Adrenal gland (tissue), 12 donors: ENCODE data around the gene ENOX1. TPM values are rescaled to one million over a fixed set of nuclear protein-coding genes. Genes with fewer than 3 reads are reported as not detected.
A peak's percentile ranks its signal among the peaks of the same experiment; 100 is the strongest.

Experiments used
- DNase-seq, 7 donors: peaks; one replicate each; pipeline ENCODE4 v3.0.0-alpha.2; 2019 to 2020
- H3K27ac ChIP-seq, 5 donors: fragments of 200-600 bp; sonication (generic) in 4 of 5; 1 replicate in 3 of 5; 2 replicates in 2 of 5; pipeline versions ENCODE4 v1.5.1 to v1.8.0; 2016 to 2020; ENCODE audit warnings: mild to moderate bottlenecking in 1 of 5
- H3K27me3 ChIP-seq: fragments of 200-600 bp; 2 replicates; pipeline ENCODE4 v1.8.0; 2021
- H3K36me3 ChIP-seq, 2 donors: fragments of 200-600 bp; replicated peaks in 1 of 2; 1 replicate in 1 of 2; 2 replicates in 1 of 2; pipeline versions ENCODE4 v1.5.1 to v1.8.0; 2018 to 2022
- H3K4me1 ChIP-seq, 2 donors: fragments of 200-600 bp; replicated peaks in 1 of 2; 1 replicate in 1 of 2; 2 replicates in 1 of 2; pipeline versions ENCODE4 v1.5.1 to v1.8.0; 2018 to 2021
- H3K4me3 ChIP-seq, 4 donors: fragments of 200-600 bp; sonication (generic) in 3 of 4; one replicate each; pipeline ENCODE4 v1.5.1; 2016 to 2018
- H3K9me3 ChIP-seq, 3 donors: fragments of 200-600 bp; sonication (generic) in 1 of 3; replicated peaks in 1 of 3; 1 replicate in 2 of 3; 2 replicates in 1 of 3; pipeline versions ENCODE4 v1.5.1 to v1.8.0; 2016 to 2021
- CTCF ChIP-seq, 6 experiments: fragments of 450-650 bp in 4 of 6; fragments of 200-600 bp in 2 of 6; sonication (generic) in 1 of 6; IDR thresholded peaks; 1 replicate in 5 of 6; 2 replicates in 1 of 6; pipeline versions ENCODE4 v1.5.1 to v1.8.0; 2016 to 2021; ENCODE audit warnings: antibody characterized with exemption in 6 of 6, mild to moderate bottlenecking in 2 of 6, moderate library complexity in 1 of 6
- POLR2A ChIP-seq, 2 donors: fragments of 450-650 bp; IDR thresholded peaks; one replicate each; pipeline ENCODE4 v1.6.1; 2017; ENCODE audit warnings: antibody characterized with exemption in 2 of 2, mild to moderate bottlenecking in 2 of 2, moderate library complexity in 1 of 2
- WGBS, 4 donors: extraction: QIAGEN DNeasy Blood & Tissue Kit in 2 of 4; methylation state at CpG; one replicate each; pipeline versions ENCODE4 v1.1.5 to v1.1.7; 2013 to 2017; 5-methylcytosine and 5-hydroxymethylcytosine counted together
- intact Hi-C, 2 donors: fragments of 100-400 bp; cut with DNase I; formaldehyde crosslinking; loops; one replicate each; pipeline versions ENCODE4 v1.14.1 to v1.15.0; 2022 to 2023
- polyA plus RNA-seq, 3 donors: library from polyadenylated mRNA; stranded (reverse); fragments of 200-250 nt in 2 of 3; fragments of 350-450 nt in 1 of 3; fragmentation: Illumina TruSeq in 1 of 3; extraction: RNeasy Lipid Tissue Mini Kit (QIAGEN cat#74804) in 1 of 3; gene quantifications; one replicate each; pipeline ENCODE4 v1.2.3, GENCODE V29; 2013 to 2014
- total RNA-seq, 9 donors: library from RNA; depleted of rRNA in 4 of 9; stranded (reverse); fragments of >200 nt in 4 of 9; fragments of 120-200 nt in 1 of 9; fragmentation: NEBNext Ultra II Directional in 1 of 9; extraction: Animal tissue kit (Norgen Biotek cat#: 25700) in 1 of 9; gene quantifications; one replicate each; pipeline versions ENCODE4 v1.1.0 to v1.2.4, GENCODE V29; 2013 to 2023
- donor health status: healthy with polysubstance abuse.
- donor health status: Bipolar disorder and iron deficiency.
- donor health status: DM: yes; HTN: yes; CAD: no.
- donor health status: DM: no; HTN: no; CAD: no.
- donor health status: DM: no; HTN: no; CAD: no.
- donor health status: DM: yes; HTN: yes; CAD: no.

The ENOX1 gene
- total and polyA plus RNA-seq, 12 donors, result 0.25 to 5.8 (median 1.6) TPM

DNA sequence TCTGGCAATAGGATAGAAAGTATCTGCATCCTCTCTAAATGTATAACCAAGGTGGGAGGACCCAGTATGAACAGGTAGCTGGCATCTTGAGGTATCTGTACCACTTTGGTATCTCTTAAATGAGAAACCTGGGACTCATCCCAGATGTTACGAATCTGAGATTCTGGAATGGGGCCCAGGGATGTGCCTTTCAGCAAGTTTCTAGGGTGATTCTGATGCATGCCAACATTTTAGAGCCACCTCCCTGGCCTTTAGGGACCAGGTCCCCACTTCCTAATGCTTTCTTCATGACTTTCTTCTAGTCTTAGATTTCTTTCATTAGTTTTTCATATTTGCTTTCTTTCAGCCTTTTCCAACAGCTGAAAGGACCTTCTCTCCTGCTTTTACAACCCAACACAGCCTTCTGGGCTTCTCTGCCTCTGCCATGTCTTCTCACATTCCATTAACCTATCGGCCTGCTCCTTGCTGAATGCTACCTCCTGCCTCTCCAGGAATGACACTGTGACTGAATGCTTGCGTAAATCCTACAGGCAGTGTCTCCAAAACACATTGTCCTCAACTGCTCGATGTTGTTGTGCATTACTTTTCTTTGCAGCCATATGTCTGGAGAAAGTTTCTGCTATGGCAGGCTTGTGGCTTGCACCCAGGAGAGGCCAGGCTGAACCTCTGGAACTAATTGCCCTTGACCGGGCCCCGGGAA lies 479.4 kb downstream of the ENOX1 start:
- intact Hi-C loops, result no loop called here
- H3K4me3 ChIP-seq, result no peak overlapping the region
- WGBS, 4 donors, result 45 to 55% (median 47%) methylated on average over 4 to 6 of the region's 6 CpGs
- TF ChIP-seq POLR2A (IDR thresholded peaks at IDR 0.05), result no peak
- TF ChIP-seq CTCF (IDR thresholded peaks at IDR 0.05), result no peak
- no peak for DNase-seq
- H3K36me3 ChIP-seq, result no peaks in the 10 kb centered on the region
- peaks cover 0 to 28% of the 10 kb centered on the region in 2 donors for H3K4me1 ChIP-seq
- H3K9me3 ChIP-seq, result no peaks in the 10 kb centered on the region
- peak overlapping the region in 2 of 5 donors; percentile 38 to 61 for H3K27ac ChIP-seq
- H3K27me3 ChIP-seq, result no peaks in the 10 kb centered on the region

GRCh38 chr13:43306372-43306771 lies 480.4 kb downstream of the ENOX1 start:
- TF ChIP-seq CTCF (IDR thresholded peaks at IDR 0.05) (no peak), POLR2A (IDR thresholded peaks at IDR 0.05) (no peak)
- Histone ChIP-seq H3K4me1 (peaks cover 0 to 28% of the 10 kb centered on the region in 2 donors), H3K4me3 (no peak overlapping the region), H3K9me3 (no peaks in the 10 kb centered on the region), H3K27ac (no peak overlapping the region), H3K27me3 (no peaks in the 10 kb centered on the region), H3K36me3 (no peaks in the 10 kb centered on the region)
- DNase-seq, result no peak
- intact Hi-C loops, result no loop called here

DNA sequence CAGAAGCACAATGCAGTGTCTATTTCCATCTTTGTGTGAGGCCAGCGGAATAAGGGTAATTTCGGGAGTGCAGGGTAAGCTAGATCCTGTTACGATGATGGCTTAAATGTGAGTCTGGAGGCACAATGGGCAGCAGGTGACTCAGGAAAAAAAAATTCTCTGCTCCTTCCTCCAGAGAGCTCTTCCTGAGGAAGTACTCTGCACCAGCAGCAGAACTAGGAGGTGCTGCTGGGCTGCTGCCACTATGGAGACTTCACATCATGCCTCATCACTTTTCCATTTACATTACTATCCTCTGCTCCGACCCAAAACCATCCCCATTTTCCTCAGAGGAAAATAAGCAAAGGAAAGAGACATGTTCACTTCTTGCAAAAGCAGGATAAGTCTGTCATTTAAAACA lies 481.4 kb downstream of the ENOX1 start:
- Histone ChIP-seq H3K36me3 (no peaks in the 10 kb centered on the region), H3K27ac (no peak overlapping the region), H3K27me3 (no peaks in the 10 kb centered on the region), H3K9me3 (no peaks in the 10 kb centered on the region), H3K4me3 (no peak overlapping the region), H3K4me1 (peaks cover 0 to 28% of the 10 kb centered on the region in 2 donors)
- no peak for DNase-seq
- WGBS, 4 donors, result 41 to 59% (median 46%) methylated on average over 4 of the region's 4 CpGs
- intact Hi-C loops, result no loop called here
- TF ChIP-seq CTCF (IDR thresholded peaks at IDR 0.05) (no peak), POLR2A (IDR thresholded peaks at IDR 0.05) (no peak)

GRCh38 chr13:43304945-43305344 lies 481.8 kb downstream of the ENOX1 start:
- WGBS, 4 donors, result 43 to 50% (median 47%) methylated on average over 2 of the region's 2 CpGs
- TF ChIP-seq POLR2A (IDR thresholded peaks at IDR 0.05), result no peak
- TF ChIP-seq CTCF (IDR thresholded peaks at IDR 0.05), result no peak
- Histone ChIP-seq H3K4me3 (no peak overlapping the region), H3K4me1 (peaks cover 0 to 28% of the 10 kb centered on the region in 2 donors), H3K9me3 (no peaks in the 10 kb centered on the region), H3K36me3 (no peaks in the 10 kb centered on the region), H3K27ac (no peak overlapping the region), H3K27me3 (no peaks in the 10 kb centered on the region)
- intact Hi-C loops, result no loop called here
- no peak for DNase-seq
